ENCODE measurements around the gene NUTM2D.
"Not testable (repeated sequence)": the region's sequence is repeated elsewhere in the genome, so short reads cannot be mapped to it uniquely, and the experiment has no call there.

GRCh38 chr10:87396206-87396605 is 38.7 kb downstream of the NUTM2D start:
- not testable (repeated sequence) for TF ChIP-seq GABPA (IDR thresholded peaks at IDR 0.05; ENCODE audit: low read depth); YY1 (IDR thresholded peaks at IDR 0.05; ENCODE audit: low read depth); CTCF (IDR thresholded peaks at IDR 0.05); EP300 (IDR thresholded peaks at IDR 0.05; ENCODE audit: borderline replicate concordance in 1 of 2, low read depth in 1 of 2, low read length in 1 of 2); ELF1 (IDR thresholded peaks at IDR 0.05); TAF1 (IDR thresholded peaks at IDR 0.05; ENCODE audit: borderline replicate concordance, low read depth, low read length); USF1 (IDR thresholded peaks at IDR 0.05; ENCODE audit: borderline replicate concordance, low read depth); MAX (IDR thresholded peaks at IDR 0.05; ENCODE audit: low read depth); RFX5 (IDR thresholded peaks at IDR 0.05; ENCODE audit: low read length); JUND (IDR thresholded peaks at IDR 0.05); FOXM1 (IDR thresholded peaks at IDR 0.05; ENCODE audit: low read depth)

All from SK-N-SH (cell line).